G401.6 (cell line): ENCODE measurements around the gene LSM4.

Source experiments
- FAIRE-seq: peaks from 2 replicates; lab custom pipeline; 2012; peaks lifted over from hg19 to GRCh38; lab: Jason Lieb, UNC

Gene LSM4

DNA sequence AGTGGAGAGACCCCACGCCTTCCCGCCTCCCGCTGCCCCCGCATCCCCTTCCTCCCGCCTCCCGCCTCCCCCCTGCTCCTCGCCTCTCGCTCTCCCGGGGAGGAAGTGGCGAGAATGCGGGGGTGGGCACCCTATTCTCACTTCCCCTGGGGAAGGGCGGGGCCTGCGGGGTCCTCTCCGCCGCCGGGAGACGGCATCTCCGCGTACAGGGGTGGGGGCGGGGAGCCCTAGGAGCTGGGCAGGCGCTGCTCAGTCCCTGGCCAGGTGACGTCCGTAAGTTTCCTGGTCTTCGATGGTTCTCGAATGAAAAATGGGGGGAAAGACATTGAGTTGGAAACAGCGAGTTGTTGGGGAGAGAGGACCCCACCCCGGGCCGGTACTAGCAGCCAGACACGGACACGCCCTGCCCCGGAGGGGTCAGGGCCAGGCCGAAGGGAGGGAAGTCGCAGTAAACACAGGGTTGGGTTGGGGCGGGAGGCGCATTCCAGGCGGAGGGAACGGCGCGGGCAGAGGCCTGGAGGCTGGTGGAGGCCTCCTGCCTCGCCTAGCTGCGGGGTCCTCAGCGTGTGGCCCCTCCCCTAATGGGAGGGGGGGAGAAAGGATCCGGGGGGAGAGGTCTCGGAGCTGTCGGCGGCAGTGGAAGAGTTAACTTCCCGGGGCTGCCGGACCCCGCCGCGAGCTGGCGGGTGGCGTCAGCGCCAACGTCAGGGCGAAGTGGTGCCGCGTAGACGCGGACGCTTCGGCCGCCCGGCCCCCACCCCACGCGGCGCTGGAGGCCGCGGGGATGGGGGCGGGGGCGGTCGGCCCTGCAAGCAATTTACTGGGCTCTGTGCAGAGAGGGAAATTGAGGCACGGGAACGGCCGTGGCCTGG is 31.1 kb downstream of the LSM4 start:
- peak; percentile 44 for FAIRE-seq

- FAIRE-seq, result no peak
Measured at GRCh38 chr19:18291019-18291524, 31.8 kb downstream of the LSM4 start.

DNA sequence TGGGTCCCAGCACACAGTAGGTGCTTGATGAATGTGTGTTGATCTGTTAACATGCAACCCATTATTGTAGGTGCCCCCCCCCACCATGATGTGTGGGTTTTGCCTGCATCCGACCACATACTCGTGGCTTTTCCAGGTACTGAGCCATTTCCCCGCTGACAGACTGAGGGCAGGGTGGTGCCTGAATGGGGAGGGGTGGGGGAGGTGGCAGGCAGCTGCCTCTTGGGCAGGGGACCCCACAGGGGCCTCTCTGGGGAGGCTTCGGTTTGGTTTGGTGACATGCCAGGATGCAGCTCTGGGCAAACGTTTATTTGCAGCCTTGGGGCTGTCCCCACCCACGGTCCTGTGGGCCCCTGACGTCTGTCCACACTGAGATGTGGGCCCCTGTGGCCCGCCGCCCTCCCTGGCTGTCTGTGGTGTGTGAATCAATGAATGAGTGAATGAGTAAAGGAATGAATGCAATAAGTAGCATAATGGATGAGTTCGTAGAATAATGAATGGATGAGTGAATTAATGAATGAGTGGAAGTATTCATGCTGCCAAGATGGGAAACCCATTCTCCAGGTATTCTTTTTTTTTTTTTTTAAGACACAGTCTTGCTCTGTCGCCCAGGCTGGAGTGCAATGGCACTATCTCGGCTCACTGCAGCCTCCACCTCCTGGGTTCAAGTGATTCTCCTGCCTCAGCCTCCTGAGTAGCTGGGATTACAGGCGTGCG is 32.4 kb downstream of the LSM4 start:
- no peak for FAIRE-seq

- FAIRE-seq, result no peak
Measured at GRCh38 chr19:18289471-18290301, 33.2 kb downstream of the LSM4 start.

DNA sequence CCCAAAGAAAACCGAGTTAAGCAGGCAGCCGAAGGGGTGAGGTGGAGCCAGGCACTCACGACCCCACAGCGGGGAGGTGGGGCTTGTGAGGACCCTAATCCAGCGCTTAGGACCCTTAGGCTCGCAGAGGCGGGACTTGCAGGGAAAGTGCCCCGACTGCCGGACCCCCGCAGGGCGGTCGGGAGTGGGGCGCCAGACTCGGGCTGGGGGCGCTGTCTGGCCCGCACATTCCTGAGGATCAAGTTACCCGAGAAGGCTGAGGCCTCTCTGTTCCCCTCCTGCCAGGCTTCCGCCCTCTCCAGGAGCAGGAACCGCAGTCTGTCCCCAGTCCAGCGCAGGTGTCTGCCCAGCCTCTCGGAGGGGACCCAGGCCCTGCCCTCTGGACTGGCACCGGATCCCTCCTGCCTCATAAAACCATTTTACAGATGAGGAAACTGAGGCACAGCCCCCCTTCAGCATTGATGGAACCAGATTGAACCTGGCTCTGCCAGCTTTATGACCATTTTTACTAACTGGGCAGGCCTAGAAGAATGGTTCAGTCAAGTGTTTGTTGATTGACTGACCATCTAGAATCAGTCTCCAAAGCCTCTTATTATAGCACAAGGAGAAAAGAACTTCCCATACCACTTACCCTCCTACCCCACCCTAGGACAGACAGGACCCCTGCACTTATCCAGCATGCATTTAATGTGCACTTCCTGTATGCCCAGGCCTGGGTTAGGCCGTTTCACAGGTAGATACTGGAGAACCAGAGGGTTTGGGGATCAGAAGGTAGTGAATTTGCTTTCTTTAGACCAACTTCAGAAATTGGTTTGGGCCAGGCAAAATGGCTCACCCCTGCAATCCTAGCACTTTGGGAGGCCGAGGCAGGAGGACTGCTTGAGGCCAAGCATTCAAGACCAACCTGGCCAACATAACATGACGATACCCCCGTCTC is 34.8 kb downstream of the LSM4 start:
- FAIRE-seq, result no peak

- FAIRE-seq, result no peak
Measured at GRCh38 chr19:18286973-18287635, 35.8 kb downstream of the LSM4 start.

- FAIRE-seq, result peak; percentile 11
Measured at GRCh38 chr19:18284712-18285360, 38.0 kb downstream of the LSM4 start.

DNA sequence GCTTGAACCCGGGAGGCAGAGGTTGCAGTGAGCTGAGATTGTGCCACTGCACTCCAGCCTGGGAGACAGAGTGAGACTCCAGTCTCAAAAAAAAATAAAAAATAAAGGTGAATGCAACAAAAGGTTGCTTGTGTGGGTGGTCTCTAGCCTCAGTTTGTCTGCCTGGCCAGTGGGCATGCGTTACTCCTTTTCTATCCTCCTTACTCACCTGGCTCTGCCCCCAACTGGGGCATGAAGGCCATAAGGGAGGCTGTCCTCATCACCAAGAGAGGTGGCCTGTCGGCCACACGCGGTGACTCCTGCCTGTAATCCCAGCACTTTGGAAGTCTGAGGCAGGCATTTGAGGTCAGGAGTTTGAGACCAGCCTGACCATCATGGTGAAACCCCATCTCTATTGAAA is 39.5 kb downstream of the LSM4 start:
- FAIRE-seq, result no peak

DNA sequence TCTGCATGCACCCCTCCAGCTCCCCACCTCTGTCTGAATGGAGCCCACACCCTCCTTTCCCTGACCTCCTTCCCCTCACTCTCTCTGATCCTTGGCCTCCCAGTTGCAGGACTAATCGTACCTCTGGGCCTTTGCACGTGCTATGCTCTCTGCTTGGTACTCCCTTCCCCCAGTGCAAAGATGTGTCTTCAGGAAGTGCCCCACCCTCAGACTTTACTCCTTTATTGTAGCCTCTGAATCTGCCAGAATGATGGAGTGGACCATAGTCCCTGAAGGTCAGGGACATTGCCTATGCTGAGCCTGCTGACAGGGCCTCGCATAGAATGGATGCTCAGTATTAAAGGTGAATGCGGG is 40.1 kb downstream of the LSM4 start:
- no peak for FAIRE-seq

DNA sequence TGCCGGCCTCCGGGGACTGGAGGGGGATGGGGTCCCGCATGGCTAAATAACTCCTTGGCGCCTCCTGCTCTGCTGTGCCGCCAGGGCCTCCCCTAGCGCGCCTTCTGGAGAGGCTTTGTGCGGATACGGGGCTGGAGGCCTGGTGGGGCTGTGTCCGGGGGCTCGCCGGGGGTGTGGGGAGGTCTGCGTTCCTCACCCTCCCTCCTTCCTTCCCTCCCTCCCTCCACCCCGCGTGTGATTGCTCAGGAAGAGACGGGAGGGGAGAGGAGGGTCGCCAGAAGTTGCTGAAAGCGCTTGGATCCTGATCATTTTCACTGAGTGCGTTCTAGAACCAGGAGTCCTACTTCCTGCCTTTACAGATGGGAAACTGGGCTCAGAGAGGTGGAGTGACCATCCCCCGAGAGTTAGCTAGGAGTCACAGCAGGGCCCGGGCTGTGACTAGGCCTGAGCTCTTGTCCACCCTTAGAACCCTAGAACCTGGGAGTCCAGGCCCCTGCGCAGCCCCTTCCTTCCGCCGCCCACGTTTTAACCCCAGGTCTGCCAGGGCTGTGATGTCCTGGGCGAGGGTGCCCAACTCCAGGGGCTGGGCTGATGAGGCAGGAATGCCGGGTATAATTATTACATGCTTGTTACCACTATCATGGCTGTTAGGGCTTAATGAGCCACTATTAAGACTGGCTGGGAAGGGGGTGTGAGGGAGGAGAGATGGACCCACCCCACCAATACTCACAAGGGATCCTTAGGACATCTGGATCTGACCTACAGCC is 40.7 kb downstream of the LSM4 start:
- no peak for FAIRE-seq

- no peak for FAIRE-seq
Measured at GRCh38 chr19:18281082-18282020, 41.5 kb downstream of the LSM4 start, which contains the start of gene JUND. Gene JUND, minus strand, starts transcription at chr19:18281622. Its CDS starts 138 bp downstream, at chr19:18281484.

DNA sequence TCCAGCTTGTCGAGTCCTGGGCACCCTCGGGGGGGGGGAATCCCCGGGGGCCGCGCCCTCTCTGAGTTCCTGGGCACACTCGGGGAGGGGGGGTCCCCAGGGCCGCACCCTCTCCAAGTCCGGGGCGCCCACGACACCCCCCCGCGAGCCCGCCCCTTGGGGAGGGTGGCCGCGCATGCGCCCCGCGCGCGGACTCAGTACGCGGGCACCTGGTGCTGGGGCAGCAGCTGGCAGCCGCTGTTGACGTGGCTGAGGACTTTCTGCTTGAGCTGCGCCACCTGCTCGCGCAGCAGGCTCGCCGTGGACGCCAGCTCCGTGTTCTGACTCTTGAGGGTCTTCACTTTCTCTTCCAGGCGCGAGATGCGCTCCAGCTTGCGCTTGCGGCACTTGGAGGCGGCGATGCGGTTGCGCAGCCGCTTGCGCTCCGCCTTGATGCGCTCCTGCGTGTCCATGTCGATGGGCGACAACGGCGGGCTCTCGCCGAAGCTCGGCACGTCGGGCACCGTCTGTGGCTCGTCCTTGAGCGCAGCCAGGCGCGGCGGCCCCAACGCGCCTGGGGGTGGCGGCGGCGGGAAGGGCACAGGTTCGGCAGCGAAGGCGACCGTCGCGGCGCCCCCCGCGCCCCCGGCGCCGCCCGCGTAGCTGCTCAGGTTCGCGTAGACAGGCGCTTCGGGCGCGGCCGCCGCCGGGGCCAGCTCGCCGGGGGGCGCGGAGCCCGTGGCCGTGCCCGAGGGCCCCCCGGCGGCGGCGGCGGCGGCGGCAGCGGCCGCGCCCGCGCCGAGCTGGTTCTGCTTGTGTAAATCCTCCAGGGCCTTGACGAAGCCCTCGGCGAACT is 42.4 kb downstream of the LSM4 start:
- no peak for FAIRE-seq

DNA sequence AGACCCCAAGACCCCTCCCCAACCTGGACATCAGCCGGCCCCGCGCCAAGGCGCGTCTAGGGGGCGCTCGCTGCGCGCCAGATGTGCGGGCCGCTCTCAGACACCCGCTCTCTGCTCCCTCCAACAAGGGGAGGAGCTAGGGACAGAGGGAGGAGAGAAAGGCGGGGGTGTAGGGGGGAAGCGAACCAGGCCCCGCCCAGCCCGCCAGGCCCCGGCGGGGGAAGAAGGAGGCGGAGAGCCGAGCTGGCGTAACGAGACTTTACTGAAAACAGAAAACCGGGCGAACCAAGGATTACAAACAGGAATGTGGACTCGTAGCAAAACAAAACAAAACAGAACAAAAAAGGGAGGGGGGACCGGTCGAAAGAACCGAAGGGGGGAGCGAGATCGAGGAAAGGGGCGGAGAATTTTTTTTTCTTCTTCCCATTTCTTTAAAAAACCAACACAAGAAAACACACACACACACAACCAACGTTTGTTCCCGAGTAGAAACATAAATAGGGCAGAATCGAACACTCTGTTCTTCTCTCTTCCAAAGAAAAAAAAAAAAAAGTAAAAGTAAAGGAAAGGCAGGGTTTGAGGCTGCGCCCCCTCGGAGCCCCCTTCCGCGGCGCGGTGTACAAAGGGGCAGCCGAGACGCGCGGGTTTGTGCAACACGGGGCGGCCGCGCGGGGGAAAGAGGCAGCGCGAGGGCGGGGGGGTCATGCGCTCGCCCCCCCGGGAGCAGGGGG is 43.2 kb downstream of the LSM4 start:
- FAIRE-seq, result peak; percentile 95

DNA sequence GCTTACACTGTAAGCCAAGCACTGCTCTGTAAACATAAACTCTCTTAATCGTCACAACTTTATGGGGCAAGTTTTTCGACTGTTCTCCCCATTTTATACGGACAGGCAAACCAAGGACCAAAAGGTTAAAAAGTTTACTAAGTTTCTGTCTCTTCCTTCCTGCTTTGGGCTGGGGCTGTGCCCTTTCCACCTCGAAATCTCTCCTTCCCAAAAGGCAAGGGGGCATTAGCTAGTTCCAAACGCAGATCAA is 43.7 kb downstream of the LSM4 start:
- no peak for FAIRE-seq

- no peak for FAIRE-seq
Measured at GRCh38 chr19:18278521-18279265, 44.2 kb downstream of the LSM4 start.

- no peak for FAIRE-seq
Measured at GRCh38 chr19:18274781-18275356, 48.0 kb downstream of the LSM4 start.
